ENCODE data around the gene LRRC3C.

- TF ChIP-seq EZH2 (IDR thresholded peaks at IDR 0.05; ENCODE audit: borderline replicate concordance) (no peak), CTCF (IDR thresholded peaks at IDR 0.05; ENCODE audit: poor library complexity) (no peak)
These were observed 60.8 kb downstream of the LRRC3C start for GRCh38 chr17:39988206-39988810.

Data from hepatocyte (in vitro differentiated cells).